Measurements from ENCODE around the gene MGAT5B.

DNA sequence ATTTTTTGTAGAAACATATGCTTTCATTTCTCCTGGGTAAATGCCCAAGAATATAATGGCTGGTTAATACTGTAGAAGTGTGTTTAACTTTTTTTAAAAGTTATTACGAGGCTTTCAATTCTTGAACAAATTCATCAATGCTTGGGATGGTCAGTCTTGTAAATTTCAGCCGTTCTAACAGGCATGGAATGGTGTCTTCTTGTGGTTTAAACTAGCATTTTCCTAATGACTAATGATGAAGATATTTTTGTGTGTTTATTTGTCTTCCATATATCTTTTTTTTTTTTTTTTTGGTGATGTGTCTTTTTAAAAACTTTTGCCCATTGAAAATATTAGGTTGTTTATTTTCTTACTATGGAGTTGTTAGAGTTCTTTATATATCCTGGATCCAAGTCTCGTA is 67.1 kb downstream of the MGAT5B start:
- no peak for TF ChIP-seq CTCF (IDR thresholded peaks at IDR 0.05; ENCODE audit: low read depth, low read length, poor library complexity, severe bottlenecking)
- TF ChIP-seq EZH2phosphoT487 (IDR thresholded peaks at IDR 0.05; ENCODE audit: borderline replicate concordance, low read length), result no peak

Data from DOHH2 (cell line).